GM12878 (cell line): ENCODE results near the gene HMGN4. TPM values are rescaled to one million over a fixed set of nuclear protein-coding genes. Genes with fewer than 3 reads are reported as not detected.

ENCODE experiments used
- ATAC-seq: fragments of 200-7000 bp; cut with Tn5 transposase; 3 replicates; pipeline ENCODE4 v1.9.1; 2020; ENCODE audit warnings: mild to moderate bottlenecking, moderate library complexity
- BruUV-seq: library from RNA; stranded (reverse); fragments of 400-500 nt; replicated peaks from 2 replicates; lab custom pipeline; 2021; lab: Mats Ljungman, UMichigan
- CTCF ChIA-PET: fragments of 300-600 bp; sonication (Branson Sonifier 250); formaldehyde crosslinking; extraction: SDS; loops from one replicate; lab custom pipeline; 2021; ENCODE audit warnings: inconsistent platforms; lab: Yijun Ruan, JAX
- POLR2A ChIA-PET: fragments of 350-600 bp; formaldehyde crosslinking; extraction: SDS; loops from one replicate; lab custom pipeline; 2021; ENCODE audit warnings: inconsistent platforms; lab: Charles Lee
- RAD21 ChIA-PET: fragments of 300-600 bp; sonication (Branson Sonifier 250); formaldehyde crosslinking; loops from one replicate; lab custom pipeline; 2023; ENCODE audit warnings: antibody characterized with exemption; ENCODE audit not compliant: unreplicated experiment; lab: Charles Lee
- SMC1A ChIA-PET: fragments of 300-600 bp; sonication (Branson Sonifier 250); formaldehyde crosslinking; loops from one replicate; lab custom pipeline; 2023; ENCODE audit not compliant: unreplicated experiment, uncharacterized antibody; lab: Charles Lee
- DNase-seq: peaks from one replicate; pipeline ENCODE4 v3.0.0-alpha.2; 2011; ENCODE audit warnings: low read depth, low spot score
- FAIRE-seq: peaks from 3 replicates; lab custom pipeline; 2011; peaks lifted over from hg19 to GRCh38; lab: Jason Lieb, UNC
- H2AFZ ChIP-seq: 2 replicates; pipeline ENCODE4 v1.6.0; 2011; ENCODE audit warnings: low read depth, low read length, control low read depth; ENCODE audit not compliant: control insufficient read depth
- H3K27ac ChIP-seq: 2 replicates; pipeline ENCODE4 v1.5.1; 2011; ENCODE audit warnings: control low read depth; ENCODE audit not compliant: control insufficient read depth, insufficient read depth
- H3K27me3 ChIP-seq, 2 experiments: replicated peaks in 1 of 2; 2 replicates each; pipeline versions ENCODE4 v1.6.0 to v1.6.1; 2011; ENCODE audit warnings: low read length in 1 of 2; ENCODE audit not compliant: control insufficient read depth in 2 of 2, insufficient read depth in 2 of 2
- H3K36me3 ChIP-seq, 2 experiments: 2 replicates each; pipeline ENCODE4 v1.5.1; 2011; ENCODE audit warnings: low read length in 1 of 2; ENCODE audit not compliant: control insufficient read depth in 2 of 2, insufficient read depth in 2 of 2
- H3K4me1 ChIP-seq: 2 replicates; pipeline ENCODE4 v1.6.1; 2011; ENCODE audit warnings: mild to moderate bottlenecking, low read length, moderate library complexity, mixed read lengths; ENCODE audit not compliant: control insufficient read depth, insufficient read depth
- H3K4me2 ChIP-seq: 2 replicates; pipeline ENCODE4 v1.6.0; 2011; ENCODE audit warnings: control low read depth; ENCODE audit not compliant: control insufficient read depth, insufficient read depth
- H3K4me3 ChIP-seq: fragments of 200-600 bp; sonication (generic); 2 replicates; pipeline ENCODE4 v1.5.1; 2016
- H3K79me2 ChIP-seq: 2 replicates; pipeline ENCODE4 v1.6.0; 2011; ENCODE audit warnings: low read length; ENCODE audit not compliant: control insufficient read depth, insufficient read depth
- H3K9ac ChIP-seq: 2 replicates; pipeline ENCODE4 v1.8.0; 2011; ENCODE audit warnings: low read length, control low read depth, mixed read lengths; ENCODE audit not compliant: control insufficient read depth, insufficient read depth
- H3K9me3 ChIP-seq: replicated peaks from 3 replicates; pipeline ENCODE4 v1.5.1; 2011; ENCODE audit warnings: mild to moderate bottlenecking, low read length; ENCODE audit not compliant: control insufficient read depth, insufficient read depth
- H4K20me1 ChIP-seq: 2 replicates; pipeline ENCODE4 v1.6.0; 2011; ENCODE audit not compliant: control insufficient read depth, insufficient read depth
- ATF2 ChIP-seq: IDR thresholded peaks from 2 replicates; pipeline ENCODE4 v1.6.1; 2012; ENCODE audit warnings: low read length, inconsistent platforms
- CBX5 ChIP-seq: sonication (generic); IDR thresholded peaks from 2 replicates; pipeline ENCODE4 v1.6.1; 2016; ENCODE audit warnings: low read depth, moderate library complexity, mild to moderate bottlenecking, inconsistent platforms
- ESRRA ChIP-seq: IDR thresholded peaks from 2 replicates; pipeline ENCODE4 v1.6.1; 2012; ENCODE audit warnings: mild to moderate bottlenecking, low read length, improper control_type of control experiment
- IRF5 ChIP-seq: fragments of 450-650 bp; IDR thresholded peaks from 2 replicates; pipeline ENCODE4 v1.6.1; 2017; ENCODE audit warnings: borderline replicate concordance
- KLF5 ChIP-seq: fragments of 450-650 bp; IDR thresholded peaks from 2 replicates; pipeline ENCODE4 v1.6.1; 2014; ENCODE audit warnings: mild to moderate bottlenecking; ENCODE audit not compliant: partially characterized antibody
- MTA2 ChIP-seq: fragments of 450-650 bp; IDR thresholded peaks from 2 replicates; pipeline ENCODE4 v1.6.1; 2016; ENCODE audit warnings: low read depth, mild to moderate bottlenecking, moderate library complexity
- MYC ChIP-seq: IDR thresholded peaks from 2 replicates; pipeline ENCODE4 v1.6.1; 2011; ENCODE audit warnings: mild to moderate bottlenecking, low read length, moderate library complexity, inconsistent platforms; ENCODE audit not compliant: insufficient read depth, insufficient replicate concordance, insufficient read length, severe bottlenecking
- NR2C2 ChIP-seq: IDR thresholded peaks from 2 replicates; pipeline ENCODE4 v1.6.1; 2011; ENCODE audit warnings: borderline replicate concordance, low read depth; ENCODE audit not compliant: control insufficient read depth, insufficient read length
- POLR2AphosphoS2 ChIP-seq: IDR thresholded peaks from 2 replicates; pipeline ENCODE4 v1.6.1; 2011; ENCODE audit warnings: low read depth, mild to moderate bottlenecking, low read length, improper control_type of control experiment, moderate library complexity
- SUPT20H ChIP-seq: IDR thresholded peaks from 2 replicates; pipeline ENCODE4 v1.6.1; 2011; ENCODE audit warnings: low read depth, mild to moderate bottlenecking, low read length, moderate library complexity, borderline replicate concordance; ENCODE audit not compliant: control insufficient read depth
- ZNF207 ChIP-seq: fragments of 450-650 bp; IDR thresholded peaks from 2 replicates; pipeline ENCODE4 v1.6.1; 2014; ENCODE audit warnings: antibody characterized with exemption, mild to moderate bottlenecking, borderline replicate concordance
- ZNF687 ChIP-seq: fragments of 450-650 bp; IDR thresholded peaks from 2 replicates; pipeline ENCODE4 v1.6.1; 2017; ENCODE audit warnings: mild to moderate bottlenecking, moderate library complexity
- WGBS: methylation state at CpG from one replicate; pipeline ENCODE4 v1.1.6; 2016; ENCODE audit warnings: low lambda C conversion rate; ENCODE audit not compliant: insufficient replicate concordance, insufficient coverage; ENCODE audit errors: missing lambda C conversion rate; 5-methylcytosine and 5-hydroxymethylcytosine counted together
- in situ Hi-C: fragments of 300-500 bp; cut with MboI; formaldehyde crosslinking; loops from 9 replicates; pipeline ENCODE4 v1.14.3; 2018; ENCODE audit warnings: mixed read lengths
- intact Hi-C: fragments of 100-400 bp; cut with micrococcal nuclease; formaldehyde crosslinking; loops from one replicate; pipeline ENCODE4 v1.14.2; 2022; ENCODE audit not compliant: unreplicated experiment
- polyA plus RNA-seq, 11 experiments: library from polyadenylated mRNA; depleted of rRNA in 4 of 11; unstranded in 6 of 11; stranded (reverse) in 5 of 11; fragments of >200 nt; fragmentation: Nextera tagmentation in 4 of 11; fragmentation: Illumina TruSeq in 1 of 11; extraction: Ambion mirVana in 4 of 11; extraction: Trizol in 1 of 11; gene quantifications; 1 replicate in 1 of 11; 2 replicates in 10 of 11; pipeline versions ENCODE4 v1.2.1 to v1.2.3, GENCODE V29; 2011 to 2016; ENCODE audit warnings: inconsistent platforms in 2 of 11, missing spikeins in 2 of 11, low read depth in 1 of 11
- total RNA-seq, 4 experiments: library from RNA; depleted of rRNA in 3 of 4; stranded (reverse); fragments of >200 nt in 3 of 4; fragmentation: Illumina TruSeq in 1 of 4; extraction: Trizol in 1 of 4; gene quantifications; 2 replicates each; pipeline versions ENCODE4 v1.2.1 to v1.2.3, GENCODE V29; 2013 to 2021
- TF ChIP-seq, protein P1 (sequence below): fragments of 450-650 bp; formaldehyde crosslinking; IDR thresholded peaks from 2 replicates; pipeline ENCODE4 v1.4.0; 2020; ENCODE audit warnings: mild to moderate bottlenecking, moderate library complexity

HMGN4 gene
- total and polyA plus RNA-seq, 10 of the 15 experiments (the other 5 are each of a cell fraction or from before 2014, with no cell fraction given) = 26.7 to 99.1 (median 76.7) TPM

DNA sequence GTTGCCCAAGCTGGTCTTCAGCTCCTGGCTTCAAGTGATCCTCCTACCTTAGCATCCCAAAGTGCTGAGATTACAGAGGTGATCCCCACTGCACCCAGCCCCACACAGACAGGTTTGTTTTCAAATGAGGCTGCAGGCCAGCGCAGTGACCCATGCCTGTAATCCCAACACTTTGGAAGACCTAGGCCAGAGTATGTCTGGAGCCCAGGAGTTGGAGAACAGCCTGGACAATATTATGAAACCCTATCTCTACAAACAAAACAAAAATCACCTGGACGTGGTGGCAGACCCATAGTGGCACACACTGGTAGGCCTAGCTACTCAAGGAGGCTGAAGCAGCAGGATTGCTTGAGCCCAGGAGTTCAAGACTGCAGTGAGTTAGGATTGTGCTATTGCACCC is 8.0 kb upstream of the HMGN4 start:
- POLR2A ChIA-PET = interaction anchor here (1.2 kb wide), 1 partner anchor 55 kb away, joined by 4 read pairs; no protein-coding TSS in a partner anchor
- TF ChIP-seq MYC (no peak), ATF2 (no peak), KLF5 (no peak), ESRRA (no peak), ZNF207 (no peak), MTA2 (no peak), SUPT20H (no peak), ZNF687 (no peak), CBX5 (no peak), IRF5 (no peak), NR2C2 (no peak), POLR2AphosphoS2 (no peak)
- TF ChIP-seq, protein P1, sequence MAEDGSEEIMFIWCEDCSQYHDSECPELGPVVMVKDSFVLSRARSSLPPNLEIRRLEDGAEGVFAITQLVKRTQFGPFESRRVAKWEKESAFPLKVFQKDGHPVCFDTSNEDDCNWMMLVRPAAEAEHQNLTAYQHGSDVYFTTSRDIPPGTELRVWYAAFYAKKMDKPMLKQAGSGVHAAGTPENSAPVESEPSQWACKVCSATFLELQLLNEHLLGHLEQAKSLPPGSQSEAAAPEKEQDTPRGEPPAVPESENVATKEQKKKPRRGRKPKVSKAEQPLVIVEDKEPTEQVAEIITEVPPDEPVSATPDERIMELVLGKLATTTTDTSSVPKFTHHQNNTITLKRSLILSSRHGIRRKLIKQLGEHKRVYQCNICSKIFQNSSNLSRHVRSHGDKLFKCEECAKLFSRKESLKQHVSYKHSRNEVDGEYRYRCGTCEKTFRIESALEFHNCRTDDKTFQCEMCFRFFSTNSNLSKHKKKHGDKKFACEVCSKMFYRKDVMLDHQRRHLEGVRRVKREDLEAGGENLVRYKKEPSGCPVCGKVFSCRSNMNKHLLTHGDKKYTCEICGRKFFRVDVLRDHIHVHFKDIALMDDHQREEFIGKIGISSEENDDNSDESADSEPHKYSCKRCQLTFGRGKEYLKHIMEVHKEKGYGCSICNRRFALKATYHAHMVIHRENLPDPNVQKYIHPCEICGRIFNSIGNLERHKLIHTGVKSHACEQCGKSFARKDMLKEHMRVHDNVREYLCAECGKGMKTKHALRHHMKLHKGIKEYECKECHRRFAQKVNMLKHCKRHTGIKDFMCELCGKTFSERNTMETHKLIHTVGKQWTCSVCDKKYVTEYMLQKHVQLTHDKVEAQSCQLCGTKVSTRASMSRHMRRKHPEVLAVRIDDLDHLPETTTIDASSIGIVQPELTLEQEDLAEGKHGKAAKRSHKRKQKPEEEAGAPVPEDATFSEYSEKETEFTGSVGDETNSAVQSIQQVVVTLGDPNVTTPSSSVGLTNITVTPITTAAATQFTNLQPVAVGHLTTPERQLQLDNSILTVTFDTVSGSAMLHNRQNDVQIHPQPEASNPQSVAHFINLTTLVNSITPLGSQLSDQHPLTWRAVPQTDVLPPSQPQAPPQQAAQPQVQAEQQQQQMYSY (CRISPR knock-in tag) = no peak

More for the DNA sequence above, 8.0 kb upstream of the HMGN4 start:
- Histone ChIP-seq H3K79me2 (no peaks in the 10 kb centered on the region), H3K4me1 (peaks cover 7% of the 10 kb centered on the region; the same call in 1 of the 2 replicates), H4K20me1 (no peaks in the 10 kb centered on the region), H3K9me3 (no peaks in the 10 kb centered on the region), H3K9ac (no peak overlapping the region), H3K4me3 (no peak overlapping the region), H3K27me3 (no peaks in the 10 kb centered on the region), H3K36me3 (no peaks in the 10 kb centered on the region), H2AFZ (no peak overlapping the region), H3K4me2 (no peak overlapping the region), H3K27ac (no peak overlapping the region)
- no TSS peak for BruUV-seq
- intact Hi-C loops = no loop called here
- ChIA-PET RAD21 (no interaction called here), SMC1A (interaction anchor here (0.7 kb wide), 1 partner anchor 197 kb away, joined by 4 read pairs; no protein-coding TSS in a partner anchor), CTCF (no interaction called here)
- DNase-seq (no peak), FAIRE-seq (no peak), ATAC-seq (no peak)
- 92% methylated on average over 2 of the region's 2 CpGs for whole genome bisulfite sequencing
- in situ Hi-C loops = no loop called here
